Neural cell (in vitro differentiated cells): ENCODE measurements around the gene PLCD1. TPM values are rescaled to one million over a fixed set of nuclear protein-coding genes. Genes with fewer than 3 reads are reported as not detected.

Source experiments
- H2AFZ ChIP-seq: fragments of 200-600, 300-800 bp; sonication (generic), shearing (Covaris generic); 2 replicates; pipeline ENCODE4 v1.6.0; 2014; ENCODE audit warnings: low read depth, mild to moderate bottlenecking, antibody characterized with exemption, low read length, moderate library complexity
- H3F3A ChIP-seq: fragments of 200-600 bp; shearing (Covaris generic); 2 replicates; pipeline ENCODE4 v1.6.1; 2016; ENCODE audit warnings: mild to moderate bottlenecking, moderate library complexity, mixed read lengths, antibody characterized with exemption, low read length; ENCODE audit not compliant: insufficient read depth, poor library complexity, severe bottlenecking
- H3K27ac ChIP-seq: fragments of 200-600, 300-800 bp; sonication (generic), shearing (Covaris generic); 2 replicates; pipeline ENCODE4 v1.5.1; 2014; ENCODE audit warnings: mild to moderate bottlenecking, low read length, moderate library complexity
- H3K27me3 ChIP-seq: fragments of 300-800, 200-600 bp; sonication (generic), shearing (Covaris generic); 2 replicates; pipeline ENCODE4 v1.6.0; 2014; ENCODE audit warnings: mild to moderate bottlenecking, low read depth, low read length, moderate library complexity; ENCODE audit not compliant: insufficient read depth
- H3K36me3 ChIP-seq: fragments of 300-800, 200-600 bp; sonication (generic), shearing (Covaris generic); 2 replicates; pipeline ENCODE4 v1.5.1; 2014; ENCODE audit warnings: mild to moderate bottlenecking, antibody characterized with exemption, low read length, moderate library complexity; ENCODE audit not compliant: insufficient read depth
- H3K4me2 ChIP-seq: fragments of 300-800, 200-600 bp; sonication (generic), shearing (Covaris generic); 2 replicates; pipeline ENCODE4 v1.6.0; 2014; ENCODE audit warnings: mild to moderate bottlenecking, low read length
- H3K4me3 ChIP-seq: fragments of 300-800, 200-600 bp; sonication (generic), shearing (Covaris generic); 2 replicates; pipeline ENCODE4 v1.5.1; 2014; ENCODE audit warnings: mild to moderate bottlenecking, low read length, moderate library complexity
- H3K79me2 ChIP-seq: fragments of 200-600 bp; shearing (Covaris generic); replicated peaks from 2 replicates; pipeline ENCODE4 v1.6.0; 2014; ENCODE audit warnings: mild to moderate bottlenecking, low read length, moderate library complexity; ENCODE audit not compliant: insufficient read depth
- H3K9ac ChIP-seq: fragments of 300-800, 200-600 bp; sonication (generic), shearing (Covaris generic); 2 replicates; pipeline ENCODE4 v1.6.1; 2016; ENCODE audit warnings: mild to moderate bottlenecking, low read length, mixed read lengths
- H3K9me2 ChIP-seq: fragments of 200-600 bp; shearing (Covaris generic); 2 replicates; pipeline ENCODE4 v1.6.1; 2016; ENCODE audit warnings: mild to moderate bottlenecking, low read length, mixed read lengths; ENCODE audit not compliant: insufficient read depth
- H3K9me3 ChIP-seq: fragments of 200-600, 300-800 bp; sonication (generic), shearing (Covaris generic); 2 replicates; pipeline ENCODE4 v1.6.1; 2016; ENCODE audit warnings: mild to moderate bottlenecking, mixed run types, low read length, moderate library complexity, mixed read lengths
- H4K20me1 ChIP-seq: fragments of 200-600 bp; shearing (Covaris generic); 2 replicates; pipeline ENCODE4 v1.6.1; 2016; ENCODE audit warnings: mild to moderate bottlenecking, mixed run types; ENCODE audit not compliant: insufficient read depth
- POLR2AphosphoS5 ChIP-seq: IDR thresholded peaks from 2 replicates; pipeline ENCODE4 v1.6.1; 2012
- REST ChIP-seq: IDR thresholded peaks from 2 replicates; pipeline ENCODE4 v1.6.1; 2012; ENCODE audit warnings: borderline replicate concordance
- polyA plus RNA-seq: library from polyadenylated mRNA; depleted of rRNA; stranded (reverse); fragments of >200 nt; gene quantifications from 2 replicates; pipeline ENCODE4 v1.2.3, GENCODE V29; 2014
- small RNA-seq, 3 experiments: library from RNA; depleted of rRNA; stranded (forward); fragments of <200 nt; gene quantifications; one replicate each; pipeline ENCODE3, GENCODE V24; 2012

The PLCD1 gene
- polyA plus RNA-seq, 1 donor from 2014 or later, result 4.6 TPM

GRCh38 chr3:37957539-37957936 is 71.9 kb downstream of the PLCD1 start:
- no peak overlapping the region for H3K4me2 ChIP-seq
- no peaks in the 10 kb centered on the region for H3K36me3 ChIP-seq
- H3K27ac ChIP-seq, result no peak overlapping the region
- H3F3A ChIP-seq, result no peaks in the 10 kb centered on the region
- no peak overlapping the region for H3K9ac ChIP-seq
- TF ChIP-seq POLR2AphosphoS5 (no peak), REST (no peak)
- H2AFZ ChIP-seq, result no peak overlapping the region
- no peaks in the 10 kb centered on the region for H4K20me1 ChIP-seq
- H3K27me3 ChIP-seq, result no peaks in the 10 kb centered on the region
- H3K9me2 ChIP-seq, result no peaks in the 10 kb centered on the region
- H3K4me3 ChIP-seq, result no peak overlapping the region
- no peaks in the 10 kb centered on the region for H3K9me3 ChIP-seq
- H3K79me2 ChIP-seq, result no peaks in the 10 kb centered on the region

Small RNAs within 50 kb of the gene (small RNA-seq; reads per million reads assigned to genes)
- gene MIR26A1 (171 to 237 (median 179) reads per million in 3 experiments), gene RF00019 (0 to 1.2 (median 0) reads per million in 3 experiments)

Other genes starting within 250 kb of the PLCD1 start
- gene CTDSPL, start 167.8 kb downstream of the PLCD1 start, polyA plus RNA-seq, result 15.4 and 17.0 TPM in 2 replicates
- 0.14 TPM in 1 of 2 replicates, not detected in the other for gene VILL, start 38.9 kb downstream of the PLCD1 start, polyA plus RNA-seq
- 0.25 and 0.44 TPM in 2 replicates for gene DLEC1, start 9.6 kb upstream of the PLCD1 start, polyA plus RNA-seq
- 59.1 and 66.2 TPM in 2 replicates for gene ACAA1, start 107.5 kb upstream of the PLCD1 start, polyA plus RNA-seq
- gene MYD88, start 109.0 kb upstream of the PLCD1 start, polyA plus RNA-seq, result 0.14 TPM in 1 of 2 replicates, not detected in the other
- gene OXSR1, start 135.9 kb upstream of the PLCD1 start, polyA plus RNA-seq, result 49.9 and 50.8 TPM in 2 replicates
- gene SLC22A13, start 236.2 kb upstream of the PLCD1 start, polyA plus RNA-seq, result 0.16 TPM in 1 of 2 replicates, not detected in the other